Ascending aorta (tissue), 2 donors: ENCODE measurements around the gene ASPM. TPM values are rescaled to one million over a fixed set of nuclear protein-coding genes. Genes with fewer than 3 reads are reported as not detected.

Experiments
- DNase-seq, 2 donors: peaks; one replicate each; pipeline ENCODE4 v3.0.0-alpha.2; 2019; ENCODE audit warnings: low spot score in 2 of 2
- H3K27ac ChIP-seq, 2 donors: fragments of 200-600 bp; sonication (generic); one replicate each; pipeline ENCODE4 v1.5.1; 2016 to 2017; ENCODE audit warnings: mild to moderate bottlenecking in 1 of 2
- H3K27me3 ChIP-seq: fragments of 200-600 bp; sonication (generic); one replicate; pipeline ENCODE4 v1.5.1; 2017
- H3K36me3 ChIP-seq, 2 donors: fragments of 200-600 bp; sonication (generic); one replicate each; pipeline ENCODE4 v1.5.1; 2016
- H3K4me1 ChIP-seq, 2 donors: fragments of 200-600 bp; sonication (generic); one replicate each; pipeline ENCODE4 v1.5.1; 2016 to 2017; ENCODE audit warnings: mild to moderate bottlenecking in 1 of 2
- H3K4me3 ChIP-seq, 2 donors: fragments of 200-600 bp; sonication (generic); one replicate each; pipeline ENCODE4 v1.5.1; 2016 to 2017; ENCODE audit warnings: mild to moderate bottlenecking in 1 of 2
- H3K9me3 ChIP-seq, 2 donors: fragments of 200-600 bp; sonication (generic); one replicate each; pipeline ENCODE4 v1.5.1; 2016
- CTCF ChIP-seq, 3 experiments: fragments of 200-600 bp in 2 of 3; fragments of 450-650 bp in 1 of 3; sonication (generic) in 2 of 3; IDR thresholded peaks; one replicate each; pipeline ENCODE4 v1.5.1; 2016 to 2019; ENCODE audit warnings: antibody characterized with exemption in 3 of 3, mild to moderate bottlenecking in 1 of 3, moderate library complexity in 1 of 3
- intact Hi-C: fragments of 100-400 bp; cut with DNase I; formaldehyde crosslinking; loops from one replicate; pipeline ENCODE4 v1.15.1; 2023
- total RNA-seq: library from RNA; depleted of rRNA; stranded (reverse); fragments of >200 nt; gene quantifications from one replicate; pipeline ENCODE4 v1.1.0, GENCODE V29; 2016

ASPM gene
- total RNA-seq, 1 donor from 2014 or later: not detected

- intact Hi-C loops: no loop called here
- no peak for TF ChIP-seq CTCF (IDR thresholded peaks at IDR 0.05)
Measured at GRCh38 chr1:197092491-197093023, 53.9 kb downstream of the ASPM start.

DNA sequence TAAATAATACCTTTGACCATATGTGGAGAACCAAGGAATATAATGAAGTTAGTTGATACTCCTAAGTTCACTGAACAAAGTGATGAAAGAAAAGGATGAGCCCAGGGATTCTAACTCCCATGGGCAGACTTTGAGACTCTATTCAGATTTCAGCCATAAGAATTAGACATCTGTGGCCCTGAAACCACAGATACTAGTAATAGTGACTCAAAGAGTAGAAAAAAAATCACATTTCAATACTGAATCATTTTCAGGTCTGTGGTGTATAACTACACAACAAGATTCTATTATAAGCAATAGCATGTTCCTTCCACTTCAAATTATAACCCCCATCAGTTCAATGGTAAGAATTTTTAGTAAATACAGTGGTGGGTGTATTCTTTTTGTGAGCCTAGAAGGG lies 63.0 kb downstream of the ASPM start:
- H3K4me3 ChIP-seq: no peak overlapping the region
- H3K9me3 ChIP-seq: no peaks in the 10 kb centered on the region
- H3K27ac ChIP-seq: no peak overlapping the region
- H3K36me3 ChIP-seq: no peaks in the 10 kb centered on the region
- TF ChIP-seq CTCF (IDR thresholded peaks at IDR 0.05): no peak
- intact Hi-C loops: no loop called here
- no peak for DNase-seq
- no peaks in the 10 kb centered on the region for H3K4me1 ChIP-seq
- H3K27me3 ChIP-seq: no peaks in the 10 kb centered on the region

More at GRCh38 chr1:197092491-197093023, 53.9 kb downstream of the ASPM start:
- no peak for DNase-seq
- Histone ChIP-seq H3K4me1 (no peaks in the 10 kb centered on the region), H3K27me3 (no peaks in the 10 kb centered on the region), H3K9me3 (no peaks in the 10 kb centered on the region), H3K27ac (no peak overlapping the region), H3K4me3 (no peak overlapping the region), H3K36me3 (no peaks in the 10 kb centered on the region)

DNA sequence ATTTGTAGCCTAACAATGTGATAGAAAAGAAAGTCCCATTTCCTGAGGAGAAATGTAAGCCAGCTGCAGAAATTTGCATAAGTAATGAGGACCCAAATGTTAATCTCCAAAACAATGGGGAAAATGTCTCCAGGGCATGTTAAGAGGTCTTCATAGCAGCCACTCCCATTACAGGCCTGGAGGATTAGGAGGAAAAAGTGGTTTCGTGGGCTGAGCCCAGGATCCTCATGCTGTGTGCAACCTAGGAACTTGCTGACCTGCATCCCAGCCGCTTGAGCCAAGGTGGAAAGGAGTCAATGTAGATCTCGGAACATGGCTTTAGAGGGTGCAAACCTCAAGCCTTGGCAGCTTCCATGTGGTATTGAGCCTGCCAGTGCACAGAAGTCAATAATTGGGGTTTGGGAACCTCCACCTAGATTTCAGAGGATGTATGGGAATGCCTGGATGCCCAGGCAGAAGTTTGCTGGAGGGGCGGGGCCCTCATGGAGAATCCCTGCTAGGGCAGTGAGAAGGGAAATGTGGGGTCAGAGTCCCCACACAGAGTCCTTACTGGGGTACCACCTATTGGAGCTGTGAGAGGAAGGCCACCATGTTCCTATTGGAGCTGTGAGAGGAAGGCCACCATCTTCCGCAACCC lies 65.2 kb downstream of the ASPM start:
- Histone ChIP-seq H3K9me3 (no peaks in the 10 kb centered on the region), H3K36me3 (no peaks in the 10 kb centered on the region)
- no peak for TF ChIP-seq CTCF (IDR thresholded peaks at IDR 0.05)

GRCh38 chr1:197080323-197080722 lies 66.1 kb downstream of the ASPM start:
- Histone ChIP-seq H3K27me3 (no peaks in the 10 kb centered on the region), H3K4me1 (no peaks in the 10 kb centered on the region), H3K4me3 (no peak overlapping the region), H3K9me3 (no peaks in the 10 kb centered on the region), H3K27ac (no peak overlapping the region), H3K36me3 (no peaks in the 10 kb centered on the region)
- intact Hi-C loops: no loop called here
- DNase-seq: no peak
- no peak for TF ChIP-seq CTCF (IDR thresholded peaks at IDR 0.05)

More for the DNA sequence above, 65.2 kb downstream of the ASPM start:
- H3K27ac ChIP-seq: no peak overlapping the region
- intact Hi-C loops: no loop called here
- H3K4me1 ChIP-seq: no peaks in the 10 kb centered on the region
- DNase-seq: no peak
- no peak overlapping the region for H3K4me3 ChIP-seq
- no peaks in the 10 kb centered on the region for H3K27me3 ChIP-seq

- no peak for TF ChIP-seq CTCF (IDR thresholded peaks at IDR 0.05)
- Histone ChIP-seq H3K27ac (no peak overlapping the region), H3K4me3 (no peak overlapping the region), H3K27me3 (no peaks in the 10 kb centered on the region), H3K9me3 (no peaks in the 10 kb centered on the region), H3K4me1 (no peaks in the 10 kb centered on the region), H3K36me3 (no peaks in the 10 kb centered on the region)
- intact Hi-C loops: no loop called here
- no peak for DNase-seq
Measured at GRCh38 chr1:197076585-197076984, 69.9 kb downstream of the ASPM start.
